Kidney epithelial cell (primary cell): ENCODE measurements around the gene MYL12A. TPM values are rescaled to one million over a fixed set of nuclear protein-coding genes. Genes with fewer than 3 reads are reported as not detected.

Experiments used
- DNase-seq: peaks from one replicate; pipeline ENCODE4 v3.0.0-alpha.2; 2010; ENCODE audit warnings: low read depth
- H3K27me3 ChIP-seq: 2 replicates; pipeline ENCODE4 v1.6.0; 2011; ENCODE audit warnings: low read length; ENCODE audit not compliant: control insufficient read depth, insufficient read depth
- H3K36me3 ChIP-seq: 2 replicates; pipeline ENCODE4 v1.5.1; 2011; ENCODE audit warnings: low read length; ENCODE audit not compliant: control insufficient read depth, insufficient read depth
- H3K4me3 ChIP-seq: 2 replicates; pipeline ENCODE4 v1.5.1; 2011; ENCODE audit warnings: low read depth, mild to moderate bottlenecking, control low read depth, low read length
- total RNA-seq: library from RNA; depleted of rRNA; stranded (reverse); fragments of >200 nt; gene quantifications from 2 replicates; pipeline ENCODE4 v1.2.3, GENCODE V29; 2015
- TF ChIP-seq, protein P1 (sequence below): IDR thresholded peaks from 2 replicates; pipeline ENCODE4 v1.5.1; 2011; ENCODE audit warnings: mild to moderate bottlenecking, moderate library complexity, low read length, control low read depth, inconsistent platforms; ENCODE audit not compliant: insufficient read depth, poor library complexity, severe bottlenecking

MYL12A gene
- total RNA-seq, 1 donor from 2014 or later, result 948 TPM

GRCh38 chr18:3209859-3210569 lies 37.6 kb upstream of the MYL12A start:
- H3K27me3 ChIP-seq, result no peaks in the 10 kb centered on the region
- no peak for DNase-seq
- TF ChIP-seq, protein P1, sequence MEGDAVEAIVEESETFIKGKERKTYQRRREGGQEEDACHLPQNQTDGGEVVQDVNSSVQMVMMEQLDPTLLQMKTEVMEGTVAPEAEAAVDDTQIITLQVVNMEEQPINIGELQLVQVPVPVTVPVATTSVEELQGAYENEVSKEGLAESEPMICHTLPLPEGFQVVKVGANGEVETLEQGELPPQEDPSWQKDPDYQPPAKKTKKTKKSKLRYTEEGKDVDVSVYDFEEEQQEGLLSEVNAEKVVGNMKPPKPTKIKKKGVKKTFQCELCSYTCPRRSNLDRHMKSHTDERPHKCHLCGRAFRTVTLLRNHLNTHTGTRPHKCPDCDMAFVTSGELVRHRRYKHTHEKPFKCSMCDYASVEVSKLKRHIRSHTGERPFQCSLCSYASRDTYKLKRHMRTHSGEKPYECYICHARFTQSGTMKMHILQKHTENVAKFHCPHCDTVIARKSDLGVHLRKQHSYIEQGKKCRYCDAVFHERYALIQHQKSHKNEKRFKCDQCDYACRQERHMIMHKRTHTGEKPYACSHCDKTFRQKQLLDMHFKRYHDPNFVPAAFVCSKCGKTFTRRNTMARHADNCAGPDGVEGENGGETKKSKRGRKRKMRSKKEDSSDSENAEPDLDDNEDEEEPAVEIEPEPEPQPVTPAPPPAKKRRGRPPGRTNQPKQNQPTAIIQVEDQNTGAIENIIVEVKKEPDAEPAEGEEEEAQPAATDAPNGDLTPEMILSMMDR, result no peak
- no peak overlapping the region for H3K4me3 ChIP-seq
- H3K36me3 ChIP-seq, result no peaks in the 10 kb centered on the region

DNA sequence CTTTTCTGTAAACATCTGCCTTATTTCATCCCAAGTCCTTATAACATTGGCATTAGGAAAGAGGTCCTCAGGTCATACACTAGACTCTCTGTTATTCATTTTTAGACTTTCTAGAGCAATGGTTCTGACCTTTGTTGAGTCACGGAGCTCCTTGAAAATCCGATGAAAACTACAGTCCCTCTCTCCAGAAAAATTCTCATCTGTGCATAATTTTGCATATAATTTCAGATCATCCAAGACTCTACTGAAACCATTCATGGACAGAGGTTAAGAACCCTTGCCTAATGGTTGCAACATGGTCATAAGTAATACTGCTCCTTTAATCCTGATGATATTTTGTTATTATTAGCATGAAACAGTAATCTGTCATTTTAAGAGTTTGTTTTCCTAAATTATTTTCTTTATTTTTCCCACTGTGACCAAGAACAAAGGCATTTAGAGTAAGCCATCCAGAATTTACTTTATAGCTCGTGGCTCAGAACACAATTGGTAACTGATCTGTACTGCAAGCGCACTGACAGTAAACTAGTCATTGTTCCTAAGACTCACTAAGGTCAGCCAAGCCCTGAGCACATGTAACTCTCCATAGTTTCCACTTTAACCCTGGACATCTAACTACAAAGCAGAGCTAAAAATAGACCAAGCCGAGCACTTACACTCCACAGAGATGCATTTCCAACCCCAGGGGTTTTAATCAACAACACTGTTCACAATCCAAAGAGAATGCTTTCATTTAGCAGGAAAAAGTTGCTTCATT lies 36.2 kb upstream of the MYL12A start:
- Histone ChIP-seq H3K4me3 (no peak overlapping the region), H3K27me3 (no peaks in the 10 kb centered on the region), H3K36me3 (no peaks in the 10 kb centered on the region)
- no peak for DNase-seq
- TF ChIP-seq, protein P1, result no peak

- Histone ChIP-seq H3K4me3 (no peak overlapping the region), H3K36me3 (no peaks in the 10 kb centered on the region), H3K27me3 (no peaks in the 10 kb centered on the region)
- TF ChIP-seq, protein P1, result no peak
- no peak for DNase-seq
Observed at GRCh38 chr18:3212657-3213056, 34.9 kb upstream of the MYL12A start.

GRCh38 chr18:3213300-3214059 lies 34.1 kb upstream of the MYL12A start:
- no peaks in the 10 kb centered on the region for H3K27me3 ChIP-seq
- no peak for DNase-seq

DNA sequence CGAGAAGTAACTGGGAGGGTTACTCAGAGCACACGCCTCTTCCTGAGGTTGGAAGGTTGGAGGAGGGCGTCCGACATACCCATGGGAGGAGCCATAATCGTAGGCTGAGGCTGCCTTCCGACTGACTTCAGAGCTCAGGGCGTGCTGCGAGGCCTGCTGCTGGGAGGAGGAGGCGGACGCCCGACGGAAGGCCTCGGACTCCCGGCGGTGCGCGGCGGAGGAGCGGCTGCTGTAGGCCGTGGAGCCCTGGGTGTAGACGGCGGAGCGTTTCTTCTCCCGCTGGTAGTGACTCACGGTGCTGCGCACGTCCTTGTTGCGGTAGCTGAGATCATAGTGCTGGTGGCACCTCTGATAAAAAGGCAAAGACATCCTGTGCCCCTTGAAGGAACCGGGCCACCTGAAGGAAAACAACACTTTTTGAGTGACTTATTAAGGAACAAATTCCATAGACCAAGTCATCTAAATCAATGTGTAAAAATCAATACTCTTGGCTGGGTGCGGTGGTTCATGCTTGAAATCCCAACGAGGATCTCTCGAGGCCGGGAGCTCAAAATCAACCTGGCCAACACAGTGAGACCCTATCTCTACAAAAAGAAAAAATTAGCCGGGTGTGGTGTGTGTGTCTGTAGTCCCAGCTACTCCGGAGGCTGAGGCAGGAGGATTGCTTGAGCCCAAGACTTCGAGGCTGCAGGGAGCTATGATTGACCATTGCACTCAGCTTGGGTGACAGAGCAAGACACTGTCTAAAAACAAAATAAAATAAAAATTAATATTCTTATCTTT lies 32.6 kb upstream of the MYL12A start:
- Histone ChIP-seq H3K27me3 (no peaks in the 10 kb centered on the region), H3K4me3 (no peak overlapping the region), H3K36me3 (no peaks in the 10 kb centered on the region)
- no peak for DNase-seq
- TF ChIP-seq, protein P1, result no peak

More at GRCh38 chr18:3213300-3214059, 34.1 kb upstream of the MYL12A start:
- Histone ChIP-seq H3K4me3 (no peak overlapping the region), H3K36me3 (no peaks in the 10 kb centered on the region)
- TF ChIP-seq, protein P1, result no peak
